ENCODE results near the gene DTNB. TPM values are rescaled to one million over a fixed set of nuclear protein-coding genes. Genes with fewer than 3 reads are reported as not detected.

DTNB gene
- total and polyA plus RNA-seq, 2 donors (not counting 1 experiment from before 2014, with no cell fraction given) = 5.1 to 5.4 TPM

GRCh38 chr2:25618676-25619075 is 54.7 kb downstream of the DTNB start:
- H2AFZ ChIP-seq (ENCODE audit: low read length) = no peak overlapping the region
- no peak overlapping the region for H3K9ac ChIP-seq (ENCODE audit: insufficient read depth, low read length)
- H3K79me2 ChIP-seq (ENCODE audit: control insufficient read depth, insufficient read depth, low read length) = no peaks in the 10 kb centered on the region
- no peak overlapping the region for H3K27ac ChIP-seq (ENCODE audit: insufficient read depth, low read length)
- H3K4me2 ChIP-seq (ENCODE audit: extremely low read depth, insufficient read depth, low read length) = peak overlapping the region; percentile 51
- H3K4me1 ChIP-seq (ENCODE audit: control insufficient read depth, extremely low read depth, insufficient read depth, low read length) = peaks cover 3% of the 10 kb centered on the region
- peak; percentile 51 to 90 for DNase-seq (ENCODE audit: low read depth in 2 of 2)
- H3K27me3 ChIP-seq (ENCODE audit: control insufficient read depth, insufficient read depth, low read length) = no peaks in the 10 kb centered on the region
- no peak for TF ChIP-seq EZH2 (IDR thresholded peaks at IDR 0.05; ENCODE audit: low read length, missing control alignments)
- TF ChIP-seq, protein P1, sequence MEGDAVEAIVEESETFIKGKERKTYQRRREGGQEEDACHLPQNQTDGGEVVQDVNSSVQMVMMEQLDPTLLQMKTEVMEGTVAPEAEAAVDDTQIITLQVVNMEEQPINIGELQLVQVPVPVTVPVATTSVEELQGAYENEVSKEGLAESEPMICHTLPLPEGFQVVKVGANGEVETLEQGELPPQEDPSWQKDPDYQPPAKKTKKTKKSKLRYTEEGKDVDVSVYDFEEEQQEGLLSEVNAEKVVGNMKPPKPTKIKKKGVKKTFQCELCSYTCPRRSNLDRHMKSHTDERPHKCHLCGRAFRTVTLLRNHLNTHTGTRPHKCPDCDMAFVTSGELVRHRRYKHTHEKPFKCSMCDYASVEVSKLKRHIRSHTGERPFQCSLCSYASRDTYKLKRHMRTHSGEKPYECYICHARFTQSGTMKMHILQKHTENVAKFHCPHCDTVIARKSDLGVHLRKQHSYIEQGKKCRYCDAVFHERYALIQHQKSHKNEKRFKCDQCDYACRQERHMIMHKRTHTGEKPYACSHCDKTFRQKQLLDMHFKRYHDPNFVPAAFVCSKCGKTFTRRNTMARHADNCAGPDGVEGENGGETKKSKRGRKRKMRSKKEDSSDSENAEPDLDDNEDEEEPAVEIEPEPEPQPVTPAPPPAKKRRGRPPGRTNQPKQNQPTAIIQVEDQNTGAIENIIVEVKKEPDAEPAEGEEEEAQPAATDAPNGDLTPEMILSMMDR (conservative IDR thresholded peaks at IDR 0.05 in 1 of 2, IDR thresholded peaks at IDR 0.05 in 1 of 2; ENCODE audit: low read depth in 1 of 2, low read length in 2 of 2) = no peak
- no peaks in the 10 kb centered on the region for H3K9me3 ChIP-seq (ENCODE audit: control insufficient read depth, insufficient read depth, low read depth, low read length)
- H4K20me1 ChIP-seq (ENCODE audit: control insufficient read depth, extremely low read depth, insufficient read depth, low read length) = no peaks in the 10 kb centered on the region
- peak overlapping the region in 1 of 4 experiments; percentile 22 for H3K4me3 ChIP-seq (replicated peaks in 1 of 4; ENCODE audit: control extremely low read depth in 1 of 4, insufficient read depth in 1 of 4, low read depth in 3 of 4, low read length in 4 of 4)
- no peaks in the 10 kb centered on the region for H3K36me3 ChIP-seq (ENCODE audit: control insufficient read depth, insufficient read depth, low read length)

DNA sequence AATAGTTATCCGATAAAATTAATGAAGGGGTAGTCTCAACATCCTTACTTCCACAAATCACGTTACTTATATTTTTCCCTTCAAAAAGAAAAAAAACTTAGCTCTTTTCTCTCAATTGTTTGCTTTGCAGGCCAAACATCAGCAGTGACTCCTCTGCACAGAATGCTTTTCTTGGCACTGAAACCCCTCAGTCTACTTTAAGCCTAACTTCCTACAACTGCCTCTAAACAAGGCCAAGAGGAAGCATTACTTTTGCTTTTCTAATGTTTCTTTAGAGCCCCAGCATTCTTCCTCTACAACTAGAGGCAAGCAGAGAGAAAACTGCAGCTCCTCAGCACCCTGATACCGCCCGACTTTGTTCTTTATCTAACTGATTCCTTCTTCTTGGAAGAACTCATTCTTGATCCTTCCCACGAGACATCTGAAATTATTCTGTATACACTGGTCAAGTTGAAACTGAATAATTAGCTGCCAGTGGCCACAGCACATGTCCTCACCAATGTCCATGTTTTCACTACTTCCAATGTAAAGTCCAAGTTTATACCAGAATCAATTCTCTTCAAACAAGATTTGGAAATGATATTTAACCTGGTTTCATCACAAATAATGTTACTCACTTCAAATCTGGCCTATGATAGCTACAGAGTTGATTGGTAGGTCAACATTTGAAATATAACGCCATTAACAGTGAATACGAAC is 55.3 kb downstream of the DTNB start:
- TF ChIP-seq, protein P1 (conservative IDR thresholded peaks at IDR 0.05 in 1 of 2, IDR thresholded peaks at IDR 0.05 in 1 of 2; ENCODE audit: low read depth in 1 of 2, low read length in 2 of 2) = no peak
- TF ChIP-seq EZH2 (IDR thresholded peaks at IDR 0.05; ENCODE audit: low read length, missing control alignments) = no peak
- H3K36me3 ChIP-seq (ENCODE audit: control insufficient read depth, insufficient read depth, low read length) = no peaks in the 10 kb centered on the region
- H3K9ac ChIP-seq (ENCODE audit: insufficient read depth, low read length) = no peak overlapping the region
- H4K20me1 ChIP-seq (ENCODE audit: control insufficient read depth, extremely low read depth, insufficient read depth, low read length) = no peaks in the 10 kb centered on the region
- peak overlapping the region; percentile 51 for H3K4me2 ChIP-seq (ENCODE audit: extremely low read depth, insufficient read depth, low read length)
- H3K27ac ChIP-seq (ENCODE audit: insufficient read depth, low read length) = no peak overlapping the region
- no peaks in the 10 kb centered on the region for H3K27me3 ChIP-seq (ENCODE audit: control insufficient read depth, insufficient read depth, low read length)
- no peaks in the 10 kb centered on the region for H3K79me2 ChIP-seq (ENCODE audit: control insufficient read depth, insufficient read depth, low read length)
- no peak overlapping the region for H2AFZ ChIP-seq (ENCODE audit: low read length)
- no peaks in the 10 kb centered on the region for H3K9me3 ChIP-seq (ENCODE audit: control insufficient read depth, insufficient read depth, low read depth, low read length)
- H3K4me1 ChIP-seq (ENCODE audit: control insufficient read depth, extremely low read depth, insufficient read depth, low read length) = peaks cover 3% of the 10 kb centered on the region
- H3K4me3 ChIP-seq (replicated peaks in 1 of 4; ENCODE audit: control extremely low read depth in 1 of 4, insufficient read depth in 1 of 4, low read depth in 3 of 4, low read length in 4 of 4) = peak overlapping the region in 2 of 4 experiments; percentile 1 to 22
- peak; percentile 85 to 94 for DNase-seq (ENCODE audit: low read depth in 2 of 2)

DNA sequence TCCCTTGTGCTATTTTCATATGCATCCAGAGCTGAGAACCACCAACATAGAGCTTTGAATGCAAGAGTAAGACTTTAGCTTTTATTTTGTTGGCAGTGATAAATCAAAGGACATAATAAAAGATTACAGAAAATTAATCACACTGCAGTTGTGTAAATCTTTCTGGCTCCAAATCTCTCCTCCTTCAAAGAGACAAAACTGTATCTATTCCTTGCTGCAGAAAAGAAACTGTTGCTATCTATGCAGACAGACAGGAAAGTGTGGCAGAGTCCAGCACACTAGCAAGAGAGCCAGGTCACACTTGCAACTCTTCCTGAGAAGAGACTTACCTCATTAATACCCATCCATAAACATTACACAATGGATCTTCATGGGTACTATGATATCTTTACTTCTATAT is 57.5 kb downstream of the DTNB start:
- TF ChIP-seq, protein P1 (conservative IDR thresholded peaks at IDR 0.05 in 1 of 2, IDR thresholded peaks at IDR 0.05 in 1 of 2; ENCODE audit: low read depth in 1 of 2, low read length in 2 of 2) = no peak
- TF ChIP-seq EZH2 (IDR thresholded peaks at IDR 0.05; ENCODE audit: low read length, missing control alignments) = no peak
- Histone ChIP-seq H3K4me1 (ENCODE audit: control insufficient read depth, extremely low read depth, insufficient read depth, low read length) (peaks cover 3% of the 10 kb centered on the region), H4K20me1 (ENCODE audit: control insufficient read depth, extremely low read depth, insufficient read depth, low read length) (no peaks in the 10 kb centered on the region), H3K36me3 (ENCODE audit: control insufficient read depth, insufficient read depth, low read length) (no peaks in the 10 kb centered on the region), H3K79me2 (ENCODE audit: control insufficient read depth, insufficient read depth, low read length) (no peaks in the 10 kb centered on the region), H3K9ac (ENCODE audit: insufficient read depth, low read length) (no peak overlapping the region), H3K27me3 (ENCODE audit: control insufficient read depth, insufficient read depth, low read length) (no peaks in the 10 kb centered on the region), H3K4me2 (ENCODE audit: extremely low read depth, insufficient read depth, low read length) (no peak overlapping the region), H3K27ac (ENCODE audit: insufficient read depth, low read length) (no peak overlapping the region), H3K4me3 (replicated peaks in 1 of 4; ENCODE audit: control extremely low read depth in 1 of 4, insufficient read depth in 1 of 4, low read depth in 3 of 4, low read length in 4 of 4) (no peak overlapping the region), H2AFZ (ENCODE audit: low read length) (no peak overlapping the region), H3K9me3 (ENCODE audit: control insufficient read depth, insufficient read depth, low read depth, low read length) (no peaks in the 10 kb centered on the region)
- peak in 1 of 2 donors; percentile 2 for DNase-seq (ENCODE audit: low read depth in 2 of 2)

Measured in fibroblast of lung (primary cell).